SK-N-SH (cell line): Measurements from ENCODE around the gene DDAH2. TPM values are rescaled to one million over a fixed set of nuclear protein-coding genes. Genes with fewer than 3 reads are reported as not detected.

ENCODE experiments used
- CTCF ChIA-PET: fragments of 300-600, 350-600 bp; formaldehyde crosslinking; extraction: SDS; loops from one replicate; lab custom pipeline; 2021; lab: Yijun Ruan, JAX
- POLR2A ChIA-PET: fragments of 350-600 bp; sonication (Branson Sonifier 250); formaldehyde crosslinking; extraction: SDS; loops from one replicate; lab custom pipeline; 2020; ENCODE audit warnings: antibody characterized with exemption, inconsistent platforms; lab: Yijun Ruan, JAX
- DNase-seq: peaks from one replicate; pipeline ENCODE4 v3.0.0; 2012
- H2AFZ ChIP-seq: fragments of 200-600 bp; sonication (generic); 2 replicates; pipeline ENCODE4 v1.8.1; 2016; ENCODE audit warnings: antibody characterized with exemption, mild to moderate bottlenecking, low read depth
- H3F3A ChIP-seq: fragments of 200-600 bp; sonication (generic); replicated peaks from 2 replicates; pipeline ENCODE3; 2016; ENCODE audit warnings: antibody characterized with exemption, mild to moderate bottlenecking; ENCODE audit not compliant: insufficient read depth
- H3K27ac ChIP-seq, 2 experiments: fragments of 200-500 bp in 1 of 2; fragments of 200-600 bp in 1 of 2; sonication (Bioruptor generic) in 1 of 2; sonication (generic), shearing (Covaris generic) in 1 of 2; 2 replicates each; pipeline versions ENCODE4 v1.5.1 to v1.6.1; 2014 to 2016; ENCODE audit warnings: low read depth in 2 of 2, inconsistent platforms in 1 of 2, low read length in 1 of 2, mild to moderate bottlenecking in 1 of 2, mixed read lengths in 1 of 2
- H3K27me3 ChIP-seq: fragments of 200-600 bp; sonication (generic), shearing (Covaris generic); 2 replicates; pipeline ENCODE4 v1.6.1; 2016; ENCODE audit warnings: mixed run types; ENCODE audit not compliant: insufficient read depth
- H3K36me3 ChIP-seq, 2 experiments: fragments of 200-500 bp in 1 of 2; fragments of 200-600 bp in 1 of 2; sonication (Bioruptor generic) in 1 of 2; sonication (generic) in 1 of 2; replicated peaks in 1 of 2; 2 replicates each; pipeline versions ENCODE3 to v1.5.1; 2014 to 2016; ENCODE audit warnings: low read length in 1 of 2, mild to moderate bottlenecking in 1 of 2; ENCODE audit not compliant: insufficient read depth in 2 of 2, control insufficient read depth in 1 of 2
- H3K4me1 ChIP-seq, 2 experiments: fragments of 200-500 bp in 1 of 2; fragments of 200-600 bp in 1 of 2; sonication (Bioruptor generic) in 1 of 2; sonication (generic), shearing (Covaris generic) in 1 of 2; 2 replicates each; pipeline versions ENCODE4 v1.5.1 to v1.6.1; 2014 to 2016; ENCODE audit warnings: low read depth in 1 of 2, low read length in 1 of 2, mixed run types in 1 of 2; ENCODE audit not compliant: insufficient read depth in 2 of 2, control insufficient read depth in 1 of 2
- H3K4me2 ChIP-seq: fragments of 200-600 bp; sonication (generic), shearing (Covaris generic); 2 replicates; pipeline ENCODE4 v1.6.1; 2017; ENCODE audit warnings: mixed run types
- H3K4me3 ChIP-seq, 2 experiments: fragments of 200-500 bp in 1 of 2; fragments of 200-600 bp in 1 of 2; sonication (Bioruptor generic) in 1 of 2; sonication (generic), shearing (Covaris generic) in 1 of 2; 2 replicates each; pipeline versions ENCODE4 v1.5.1 to v1.8.1; 2014 to 2016; ENCODE audit warnings: low read depth in 2 of 2, inconsistent platforms in 1 of 2, low read length in 1 of 2, mild to moderate bottlenecking in 1 of 2, mixed read lengths in 1 of 2, moderate library complexity in 1 of 2
- H3K79me2 ChIP-seq: fragments of 200-600 bp; sonication (generic); 2 replicates; pipeline ENCODE4 v1.8.1; 2017; ENCODE audit warnings: mild to moderate bottlenecking; ENCODE audit not compliant: insufficient read depth
- H3K9ac ChIP-seq: fragments of 200-600 bp; sonication (generic); 2 replicates; pipeline ENCODE4 v1.6.1; 2017; ENCODE audit warnings: mixed run types
- H3K9me2 ChIP-seq: fragments of 200-600 bp; sonication (generic); 2 replicates; pipeline ENCODE4 v1.6.1; 2017; ENCODE audit warnings: mixed run types
- H3K9me3 ChIP-seq: fragments of 200-600 bp; sonication (generic); 2 replicates; pipeline ENCODE4 v1.6.1; 2017; ENCODE audit warnings: mixed run types, mild to moderate bottlenecking, moderate library complexity
- H4K20me1 ChIP-seq: fragments of 200-600 bp; sonication (generic); 2 replicates; pipeline ENCODE4 v1.6.1; 2017; ENCODE audit warnings: mild to moderate bottlenecking, mixed run types; ENCODE audit not compliant: insufficient read depth
- CHD2 ChIP-seq: fragments of 150-350 bp; IDR thresholded peaks from 2 replicates; pipeline ENCODE4 v1.6.1; 2018; ENCODE audit warnings: low read length; ENCODE audit not compliant: partially characterized antibody
- ELF1 ChIP-seq: IDR thresholded peaks from 2 replicates; pipeline ENCODE4 v1.4.0; 2012
- EP300 ChIP-seq, 2 experiments: IDR thresholded peaks; 2 replicates each; pipeline versions ENCODE4 v1.4.0 to v1.6.1; 2012; ENCODE audit warnings: borderline replicate concordance in 1 of 2, low read depth in 1 of 2, low read length in 1 of 2
- EZH2phosphoT487 ChIP-seq: fragments of 200-600 bp; sonication (generic); IDR thresholded peaks from 2 replicates; pipeline ENCODE4 v1.6.1; 2017; ENCODE audit warnings: low read depth, mixed run types, mild to moderate bottlenecking, antibody characterized with exemption, moderate library complexity, borderline replicate concordance
- FOSL2 ChIP-seq: IDR thresholded peaks from 2 replicates; pipeline ENCODE4 v1.4.0; 2012; ENCODE audit warnings: low read depth, mild to moderate bottlenecking, moderate library complexity, borderline replicate concordance
- POLR2AphosphoS5 ChIP-seq: IDR thresholded peaks from 2 replicates; pipeline ENCODE4 v1.6.1; 2012; ENCODE audit warnings: low read depth, low read length
- RCOR1 ChIP-seq: fragments of 150-350 bp; IDR thresholded peaks from 2 replicates; pipeline ENCODE4 v1.6.1; 2017; ENCODE audit warnings: antibody characterized with exemption, low read length
- RFX5 ChIP-seq: IDR thresholded peaks from 2 replicates; pipeline ENCODE4 v1.6.1; 2012; ENCODE audit warnings: mild to moderate bottlenecking, improper control_type of control experiment, low read length
- SMC3 ChIP-seq: IDR thresholded peaks from 2 replicates; pipeline ENCODE4 v1.6.1; 2012; ENCODE audit warnings: low read depth, low read length, improper control_type of control experiment
- TAF1 ChIP-seq: IDR thresholded peaks from 2 replicates; pipeline ENCODE4 v1.6.1; 2012; ENCODE audit warnings: low read depth, mild to moderate bottlenecking, low read length, moderate library complexity, borderline replicate concordance
- WGBS: methylation state at CpG from one replicate; pipeline ENCODE4 v1.1.6; 2017; ENCODE audit warnings: low lambda C conversion rate; 5-methylcytosine and 5-hydroxymethylcytosine counted together
- polyA plus RNA-seq, 3 experiments: library from polyadenylated mRNA; depleted of rRNA; stranded (reverse); fragments of >200 nt; gene quantifications; 2 replicates each; pipeline ENCODE4 v1.2.3, GENCODE V29; 2012
- TF ChIP-seq, protein P1 (sequence below): fragments of 150-350 bp; IDR thresholded peaks from 2 replicates; pipeline ENCODE4 v1.6.1; 2017; ENCODE audit warnings: antibody characterized with exemption, low read length, low read depth, borderline replicate concordance

Gene DDAH2
- polyA plus RNA-seq, 1 of the 3 experiments (the other 2 are of a cell fraction): 180 TPM

DNA sequence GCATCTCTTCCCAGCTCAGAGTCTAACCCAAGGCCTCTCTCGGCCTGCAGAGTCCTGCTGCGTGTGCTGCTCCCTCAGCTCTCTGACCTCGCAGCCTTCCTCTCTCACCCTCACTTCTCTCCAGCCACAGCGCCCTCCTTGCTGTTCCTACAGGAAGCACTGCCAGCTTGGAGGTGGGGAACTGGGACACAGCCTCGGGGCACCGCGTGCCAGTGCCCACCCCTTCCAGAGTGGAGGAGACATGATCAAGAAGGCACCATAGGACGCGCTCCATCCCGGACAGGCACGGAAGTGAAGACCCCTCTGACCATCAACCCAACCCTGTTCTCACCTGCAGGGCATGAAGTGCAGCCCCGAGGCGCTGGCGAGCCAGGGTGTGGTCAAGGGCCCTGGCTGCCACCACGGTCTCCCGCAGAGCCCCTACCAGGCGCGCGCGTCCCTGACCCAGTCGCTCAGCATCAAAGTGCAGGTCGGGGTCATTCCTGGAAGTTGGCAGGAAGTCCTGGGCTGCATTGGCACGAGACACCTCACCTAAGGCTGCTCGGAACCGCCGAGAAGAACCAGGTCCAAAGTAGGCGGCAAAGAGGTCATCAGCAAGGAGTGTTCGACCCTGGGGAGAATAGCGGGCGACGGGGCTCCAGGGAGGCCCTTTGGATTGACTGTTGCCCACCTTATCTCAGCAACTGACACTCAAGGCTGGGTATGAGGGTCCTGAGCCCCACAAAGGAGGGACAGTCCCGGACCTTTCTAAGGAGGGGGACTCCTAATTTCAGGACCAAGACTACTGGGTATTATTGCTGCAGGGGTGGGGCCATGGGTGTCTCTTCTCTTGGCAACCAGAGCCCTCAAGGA is 46.8 kb upstream of the DDAH2 start:
- POLR2A ChIA-PET: interaction anchor here (1.2 kb wide), 1 partner anchor 40 kb away, joined by 3 read pairs; the partner anchor contains the start of gene CLIC1
- Histone ChIP-seq H3K9me2 (no peaks in the 10 kb centered on the region), H3K4me1 (peaks cover 9 to 10% of the 10 kb centered on the region in 2 experiments; a peak in 2 of 4 replicates), H2AFZ (no peak overlapping the region), H3K9me3 (no peaks in the 10 kb centered on the region), H3K4me2 (no peak overlapping the region), H3K36me3 (peaks cover 0 to 22% of the 10 kb centered on the region in 2 experiments), H3F3A (peaks cover 3% of the 10 kb centered on the region), H3K4me3 (no peak overlapping the region), H3K27me3 (no peaks in the 10 kb centered on the region), H4K20me1 (no peaks in the 10 kb centered on the region), H3K9ac (no peak overlapping the region), H3K79me2 (no peaks in the 10 kb centered on the region), H3K27ac (no peak overlapping the region)
- no peak for DNase-seq
- 94% methylated on average over 19 of the region's 32 CpGs for whole genome bisulfite sequencing
- CTCF ChIA-PET: interaction anchor here (0.8 to 9.9 kb wide), 4 partner anchors 10 to 54 kb away, joined by 3 to 62 read pairs (median 6); no protein-coding TSS in a partner anchor
- no peak for TF ChIP-seq POLR2AphosphoS5
- TF ChIP-seq ELF1: no peak
- no peak for TF ChIP-seq RCOR1
- no peak for TF ChIP-seq FOSL2
- no peak for TF ChIP-seq CHD2
- no peak for TF ChIP-seq EZH2phosphoT487
- no peak for TF ChIP-seq EP300 (IDR thresholded peaks at IDR 0.05; ENCODE audit: borderline replicate concordance in 1 of 2, low read depth in 1 of 2, low read length in 1 of 2)
- TF ChIP-seq, protein P1, sequence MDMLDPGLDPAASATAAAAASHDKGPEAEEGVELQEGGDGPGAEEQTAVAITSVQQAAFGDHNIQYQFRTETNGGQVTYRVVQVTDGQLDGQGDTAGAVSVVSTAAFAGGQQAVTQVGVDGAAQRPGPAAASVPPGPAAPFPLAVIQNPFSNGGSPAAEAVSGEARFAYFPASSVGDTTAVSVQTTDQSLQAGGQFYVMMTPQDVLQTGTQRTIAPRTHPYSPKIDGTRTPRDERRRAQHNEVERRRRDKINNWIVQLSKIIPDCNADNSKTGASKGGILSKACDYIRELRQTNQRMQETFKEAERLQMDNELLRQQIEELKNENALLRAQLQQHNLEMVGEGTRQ: no peak
- no peak for TF ChIP-seq TAF1
- no peak for TF ChIP-seq SMC3

DNA sequence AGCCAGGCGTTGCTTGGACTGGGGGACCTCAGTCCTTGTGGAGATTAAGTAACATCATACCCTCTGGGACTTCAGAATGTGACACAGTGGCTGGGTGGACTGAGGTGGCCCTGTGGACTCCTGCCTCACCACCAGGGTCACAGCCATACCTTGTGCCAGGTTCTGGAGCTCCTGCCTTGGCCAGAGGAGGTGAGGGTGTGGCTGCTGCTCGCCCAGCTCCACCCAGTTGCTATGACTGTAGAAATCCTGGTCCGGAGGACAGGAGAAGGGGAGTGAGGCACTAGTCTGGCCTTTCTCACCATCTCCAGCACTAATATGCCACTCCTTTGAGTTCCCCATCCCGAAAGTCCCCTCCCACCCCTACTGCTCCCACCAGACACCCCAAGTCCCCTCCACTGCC is 46.1 kb upstream of the DDAH2 start:
- H4K20me1 ChIP-seq: no peaks in the 10 kb centered on the region
- peaks cover 3% of the 10 kb centered on the region for H3F3A ChIP-seq
- H3K9ac ChIP-seq: no peak overlapping the region
- no peak overlapping the region for H3K27ac ChIP-seq
- no peaks in the 10 kb centered on the region for H3K27me3 ChIP-seq
- H3K4me3 ChIP-seq: no peak overlapping the region
- no peaks in the 10 kb centered on the region for H3K9me2 ChIP-seq
- TF ChIP-seq RFX5 (no peak), EP300 (IDR thresholded peaks at IDR 0.05; ENCODE audit: borderline replicate concordance in 1 of 2, low read depth in 1 of 2, low read length in 1 of 2) (no peak)
- H2AFZ ChIP-seq: no peak overlapping the region
- WGBS: 83% methylated on average over 4 of the region's 4 CpGs
- no peaks in the 10 kb centered on the region for H3K79me2 ChIP-seq
- H3K4me2 ChIP-seq: no peak overlapping the region
- DNase-seq: no peak
- H3K4me1 ChIP-seq: peaks cover 9 to 10% of the 10 kb centered on the region in 2 experiments; a peak in 2 of 4 replicates
- no peaks in the 10 kb centered on the region for H3K9me3 ChIP-seq
- peaks cover 0 to 15% of the 10 kb centered on the region in 2 experiments for H3K36me3 ChIP-seq
- POLR2A ChIA-PET: interaction anchor here (1.2 kb wide), 1 partner anchor 39 kb away, joined by 3 read pairs; the partner anchor contains the start of gene CLIC1
- CTCF ChIA-PET: interaction anchor here (0.8 to 9.9 kb wide), 3 partner anchors 16 to 55 kb away, joined by 3 to 62 read pairs (median 5); no protein-coding TSS in a partner anchor
